Measurements from ENCODE around the gene AGTRAP. TPM values are rescaled to one million over a fixed set of nuclear protein-coding genes. Genes with fewer than 3 reads are reported as not detected.

AGTRAP gene
- total and polyA plus RNA-seq, 9 of the 15 experiments (the other 6 are each of a cell fraction or from before 2014, with no cell fraction given): 26.8 to 105 (median 57.5) TPM

GRCh38 chr1:11761988-11762406, 26.1 kb downstream of the AGTRAP start, which contains the start of gene C1orf167 (continued):
- TF ChIP-seq REST (IDR thresholded peaks at IDR 0.05; ENCODE audit: borderline replicate concordance) (peak; percentile 17; the same call in 1 of the 2 replicates), REST (CRISPR knock-in tag; IDR thresholded peaks at IDR 0.05; ENCODE audit: low read depth) (no peak), MAZ (CRISPR knock-in tag; conservative IDR thresholded peaks at IDR 0.05 in 1 of 2, IDR thresholded peaks at IDR 0.05 in 1 of 2) (peak in 1 of 2 experiments; percentile 76; a peak in 2 of 4 replicates), CBFA2T2 (conservative IDR thresholded peaks at IDR 0.05) (no peak), L3MBTL2 (IDR thresholded peaks at IDR 0.05) (peak; percentile 94), NRF1 (conservative IDR thresholded peaks at IDR 0.05 in 1 of 2, IDR thresholded peaks at IDR 0.05 in 1 of 2) (peak; percentile 30 to 48; a peak in 3 of 4 replicates), CBX3 (IDR thresholded peaks at IDR 0.05; ENCODE audit: borderline replicate concordance in 1 of 2, low read length in 2 of 2) (peak in 1 of 2 experiments; percentile 29; a peak in 1 of 3 replicates), ZNF511 (CRISPR knock-in tag; IDR thresholded peaks at IDR 0.05) (peak; percentile 38; the same call in 1 of the 2 replicates), USF2 (CRISPR knock-in tag; IDR thresholded peaks at IDR 0.05) (peak; percentile 38; the same call in 1 of the 2 replicates), HMGN3 (IDR thresholded peaks at IDR 0.05; ENCODE audit: borderline replicate concordance, extremely low read depth, insufficient read length, low read depth, low read length) (peak; percentile 42), GATAD2A (IDR thresholded peaks at IDR 0.05) (peak; percentile 73; the same call in 1 of the 2 replicates), GABPA (tag; conservative IDR thresholded peaks at IDR 0.05; ENCODE audit: low read depth) (no peak)
- TF ChIP-seq, protein P1, sequence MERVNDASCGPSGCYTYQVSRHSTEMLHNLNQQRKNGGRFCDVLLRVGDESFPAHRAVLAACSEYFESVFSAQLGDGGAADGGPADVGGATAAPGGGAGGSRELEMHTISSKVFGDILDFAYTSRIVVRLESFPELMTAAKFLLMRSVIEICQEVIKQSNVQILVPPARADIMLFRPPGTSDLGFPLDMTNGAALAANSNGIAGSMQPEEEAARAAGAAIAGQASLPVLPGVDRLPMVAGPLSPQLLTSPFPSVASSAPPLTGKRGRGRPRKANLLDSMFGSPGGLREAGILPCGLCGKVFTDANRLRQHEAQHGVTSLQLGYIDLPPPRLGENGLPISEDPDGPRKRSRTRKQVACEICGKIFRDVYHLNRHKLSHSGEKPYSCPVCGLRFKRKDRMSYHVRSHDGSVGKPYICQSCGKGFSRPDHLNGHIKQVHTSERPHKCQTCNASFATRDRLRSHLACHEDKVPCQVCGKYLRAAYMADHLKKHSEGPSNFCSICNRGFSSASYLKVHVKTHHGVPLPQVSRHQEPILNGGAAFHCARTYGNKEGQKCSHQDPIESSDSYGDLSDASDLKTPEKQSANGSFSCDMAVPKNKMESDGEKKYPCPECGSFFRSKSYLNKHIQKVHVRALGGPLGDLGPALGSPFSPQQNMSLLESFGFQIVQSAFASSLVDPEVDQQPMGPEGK (CRISPR knock-in tag; IDR thresholded peaks at IDR 0.05; ENCODE audit: borderline replicate concordance): no peak
- TF ChIP-seq, protein P2, sequence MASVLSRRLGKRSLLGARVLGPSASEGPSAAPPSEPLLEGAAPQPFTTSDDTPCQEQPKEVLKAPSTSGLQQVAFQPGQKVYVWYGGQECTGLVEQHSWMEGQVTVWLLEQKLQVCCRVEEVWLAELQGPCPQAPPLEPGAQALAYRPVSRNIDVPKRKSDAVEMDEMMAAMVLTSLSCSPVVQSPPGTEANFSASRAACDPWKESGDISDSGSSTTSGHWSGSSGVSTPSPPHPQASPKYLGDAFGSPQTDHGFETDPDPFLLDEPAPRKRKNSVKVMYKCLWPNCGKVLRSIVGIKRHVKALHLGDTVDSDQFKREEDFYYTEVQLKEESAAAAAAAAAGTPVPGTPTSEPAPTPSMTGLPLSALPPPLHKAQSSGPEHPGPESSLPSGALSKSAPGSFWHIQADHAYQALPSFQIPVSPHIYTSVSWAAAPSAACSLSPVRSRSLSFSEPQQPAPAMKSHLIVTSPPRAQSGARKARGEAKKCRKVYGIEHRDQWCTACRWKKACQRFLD (CRISPR knock-in tag; IDR thresholded peaks at IDR 0.05): no peak
